ENCODE measurements around the gene FBXW8.

FBXW8 gene

DNA sequence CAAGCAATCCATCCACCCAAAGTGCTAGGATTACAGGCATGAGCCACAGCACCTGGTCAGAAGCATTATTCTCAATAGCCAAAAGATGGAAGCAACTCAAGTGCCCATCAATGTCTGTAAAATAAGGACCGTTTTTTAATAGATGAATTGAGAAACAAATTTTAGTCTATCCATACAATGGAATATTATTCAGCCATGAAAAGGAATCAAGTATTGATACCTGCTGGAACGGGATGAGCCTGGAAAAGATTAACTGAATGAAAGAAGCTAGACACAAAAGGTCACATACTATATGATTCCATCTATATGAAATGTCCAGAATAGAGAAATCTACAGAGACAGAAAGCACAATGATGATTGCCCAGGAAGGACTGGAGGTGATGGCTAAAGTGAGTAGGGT lies 9.1 kb upstream of the FBXW8 start:
- no peaks in the 10 kb centered on the region for H3K4me1 ChIP-seq (ENCODE audit: control insufficient read depth, low read depth, low read length)
- no peak overlapping the region for H2AK5ac ChIP-seq (ENCODE audit: low read length)
- H3K4me2 ChIP-seq (ENCODE audit: low read length) = no peak overlapping the region
- H3K27ac ChIP-seq (ENCODE audit: low read depth, low read length) = no peak overlapping the region
- no peak overlapping the region for H2BK120ac ChIP-seq (ENCODE audit: low read depth, low read length)
- no peak overlapping the region for H3K18ac ChIP-seq (ENCODE audit: low read length)
- no peak for DNase-seq
- no peak overlapping the region for H3K4me3 ChIP-seq (ENCODE audit: low read length)
- no peak overlapping the region for H3K9ac ChIP-seq (ENCODE audit: low read length)
- no peaks in the 10 kb centered on the region for H3K79me2 ChIP-seq (ENCODE audit: control insufficient read depth, insufficient read depth, low read length)
- no peak overlapping the region for H3K4ac ChIP-seq (ENCODE audit: low read depth, low read length)
- H3K23ac ChIP-seq (ENCODE audit: low read length) = no peak overlapping the region
- no peak overlapping the region for H4K8ac ChIP-seq (ENCODE audit: low read depth, low read length)
- no peak overlapping the region for H2BK15ac ChIP-seq (replicated peaks; ENCODE audit: low read depth)
- H2BK5ac ChIP-seq (ENCODE audit: low read length) = no peak overlapping the region
- no peaks in the 10 kb centered on the region for H3K27me3 ChIP-seq (ENCODE audit: insufficient read depth, low read length, poor library complexity)
- no peak overlapping the region for H3K56ac ChIP-seq (ENCODE audit: low read length)
- H3K36me3 ChIP-seq (ENCODE audit: control insufficient read depth, insufficient read depth, low read length) = no peaks in the 10 kb centered on the region
- H4K5ac ChIP-seq (ENCODE audit: low read length) = no peak overlapping the region
- WGBS (ENCODE audit: extremely low coverage, insufficient coverage, low lambda C conversion rate) = no CpG with 5 or more reads among the region's 2 CpGs
- H3K79me1 ChIP-seq (ENCODE audit: low read length) = no peaks in the 10 kb centered on the region

GRCh38 chr12:116903818-116904217 lies 6.9 kb upstream of the FBXW8 start:
- Histone ChIP-seq H3K79me2 (ENCODE audit: control insufficient read depth, insufficient read depth, low read length) (no peaks in the 10 kb centered on the region), H3K56ac (ENCODE audit: low read length) (no peak overlapping the region), H2BK15ac (replicated peaks; ENCODE audit: low read depth) (no peak overlapping the region), H3K9ac (ENCODE audit: low read length) (no peak overlapping the region), H4K5ac (ENCODE audit: low read length) (no peak overlapping the region), H2BK120ac (ENCODE audit: low read depth, low read length) (no peak overlapping the region), H3K27me3 (ENCODE audit: insufficient read depth, low read length, poor library complexity) (no peaks in the 10 kb centered on the region), H3K4ac (ENCODE audit: low read depth, low read length) (no peak overlapping the region), H3K4me1 (ENCODE audit: control insufficient read depth, low read depth, low read length) (no peaks in the 10 kb centered on the region), H3K79me1 (ENCODE audit: low read length) (no peaks in the 10 kb centered on the region), H3K4me2 (ENCODE audit: low read length) (no peak overlapping the region), H3K4me3 (ENCODE audit: low read length) (no peak overlapping the region), H3K36me3 (ENCODE audit: control insufficient read depth, insufficient read depth, low read length) (no peaks in the 10 kb centered on the region), H2BK5ac (ENCODE audit: low read length) (no peak overlapping the region), H4K8ac (ENCODE audit: low read depth, low read length) (no peak overlapping the region), H3K27ac (ENCODE audit: low read depth, low read length) (no peak overlapping the region), H3K18ac (ENCODE audit: low read length) (no peak overlapping the region), H3K23ac (ENCODE audit: low read length) (no peak overlapping the region), H2AK5ac (ENCODE audit: low read length) (no peak overlapping the region)
- DNase-seq = no peak
- no CpG with 5 or more reads among the region's 4 CpGs for WGBS (ENCODE audit: extremely low coverage, insufficient coverage, low lambda C conversion rate)

DNA sequence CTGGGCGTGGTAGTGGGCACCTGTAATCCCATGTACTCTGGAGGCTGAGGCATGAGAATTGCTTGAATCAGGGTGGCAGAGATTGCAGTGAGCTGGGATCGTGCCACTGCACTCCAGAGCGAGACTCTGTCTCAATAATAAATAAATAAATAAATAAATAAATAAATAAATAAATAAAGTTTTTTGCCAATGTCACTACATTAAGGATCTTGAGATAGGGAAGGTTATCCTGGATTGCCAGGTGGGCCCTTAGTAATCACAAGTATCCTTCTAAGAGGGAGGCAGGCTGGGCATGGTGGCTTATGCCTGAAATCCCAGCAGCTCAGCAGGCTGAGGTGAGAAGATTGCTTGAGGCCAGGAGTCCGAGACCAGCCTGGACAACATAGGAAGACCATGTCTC lies 4.5 kb upstream of the FBXW8 start:
- peaks cover under 1% of the 10 kb centered on the region for H3K79me1 ChIP-seq (ENCODE audit: low read length)
- H3K79me2 ChIP-seq (ENCODE audit: control insufficient read depth, insufficient read depth, low read length) = peaks cover under 1% of the 10 kb centered on the region
- no peak overlapping the region for H3K23ac ChIP-seq (ENCODE audit: low read length)
- no peak overlapping the region for H2BK120ac ChIP-seq (ENCODE audit: low read depth, low read length)
- no peak overlapping the region for H2BK5ac ChIP-seq (ENCODE audit: low read length)
- H4K5ac ChIP-seq (ENCODE audit: low read length) = no peak overlapping the region
- H3K4me2 ChIP-seq (ENCODE audit: low read length) = no peak overlapping the region
- no peak overlapping the region for H2BK15ac ChIP-seq (replicated peaks; ENCODE audit: low read depth)
- no peak overlapping the region for H2AK5ac ChIP-seq (ENCODE audit: low read length)
- no peaks in the 10 kb centered on the region for H3K36me3 ChIP-seq (ENCODE audit: control insufficient read depth, insufficient read depth, low read length)
- no peak overlapping the region for H3K9ac ChIP-seq (ENCODE audit: low read length)
- H3K27ac ChIP-seq (ENCODE audit: low read depth, low read length) = no peak overlapping the region
- H3K18ac ChIP-seq (ENCODE audit: low read length) = no peak overlapping the region
- no peak overlapping the region for H4K8ac ChIP-seq (ENCODE audit: low read depth, low read length)
- no peaks in the 10 kb centered on the region for H3K27me3 ChIP-seq (ENCODE audit: insufficient read depth, low read length, poor library complexity)
- no peak for DNase-seq
- H3K56ac ChIP-seq (ENCODE audit: low read length) = no peak overlapping the region
- H3K4me3 ChIP-seq (ENCODE audit: low read length) = no peak overlapping the region
- H3K4ac ChIP-seq (ENCODE audit: low read depth, low read length) = no peak overlapping the region
- H3K4me1 ChIP-seq (ENCODE audit: control insufficient read depth, low read depth, low read length) = no peaks in the 10 kb centered on the region
- no CpG with 5 or more reads among the region's 4 CpGs for WGBS (ENCODE audit: extremely low coverage, insufficient coverage, low lambda C conversion rate)

- Histone ChIP-seq H3K56ac (ENCODE audit: low read length) (no peak overlapping the region), H2BK5ac (ENCODE audit: low read length) (no peak overlapping the region), H3K4me3 (ENCODE audit: low read length) (no peak overlapping the region), H3K18ac (ENCODE audit: low read length) (no peak overlapping the region), H3K23ac (ENCODE audit: low read length) (no peak overlapping the region), H4K5ac (ENCODE audit: low read length) (no peak overlapping the region), H3K27ac (ENCODE audit: low read depth, low read length) (no peak overlapping the region), H2BK15ac (replicated peaks; ENCODE audit: low read depth) (no peak overlapping the region), H3K36me3 (ENCODE audit: control insufficient read depth, insufficient read depth, low read length) (no peaks in the 10 kb centered on the region), H3K4ac (ENCODE audit: low read depth, low read length) (no peak overlapping the region), H3K4me2 (ENCODE audit: low read length) (no peak overlapping the region), H3K79me2 (ENCODE audit: control insufficient read depth, insufficient read depth, low read length) (peaks cover 10% of the 10 kb centered on the region), H4K8ac (ENCODE audit: low read depth, low read length) (no peak overlapping the region), H2AK5ac (ENCODE audit: low read length) (no peak overlapping the region), H3K9ac (ENCODE audit: low read length) (no peak overlapping the region), H3K4me1 (ENCODE audit: control insufficient read depth, low read depth, low read length) (no peaks in the 10 kb centered on the region), H3K27me3 (ENCODE audit: insufficient read depth, low read length, poor library complexity) (no peaks in the 10 kb centered on the region), H2BK120ac (ENCODE audit: low read depth, low read length) (no peak overlapping the region), H3K79me1 (ENCODE audit: low read length) (peaks cover 7% of the 10 kb centered on the region)
- no CpG with 5 or more reads among the region's 4 CpGs for WGBS (ENCODE audit: extremely low coverage, insufficient coverage, low lambda C conversion rate)
- no peak for DNase-seq
These were observed 488 bp upstream of the FBXW8 start for GRCh38 chr12:116910280-116910644.

- WGBS (ENCODE audit: extremely low coverage, insufficient coverage, low lambda C conversion rate) = no CpG with 5 or more reads among the region's 1 CpG
- no peak overlapping the region for H4K8ac ChIP-seq (ENCODE audit: low read depth, low read length)
These were observed 4.6 kb downstream of the FBXW8 start for GRCh38 chr12:116915326-116915725.

DNA sequence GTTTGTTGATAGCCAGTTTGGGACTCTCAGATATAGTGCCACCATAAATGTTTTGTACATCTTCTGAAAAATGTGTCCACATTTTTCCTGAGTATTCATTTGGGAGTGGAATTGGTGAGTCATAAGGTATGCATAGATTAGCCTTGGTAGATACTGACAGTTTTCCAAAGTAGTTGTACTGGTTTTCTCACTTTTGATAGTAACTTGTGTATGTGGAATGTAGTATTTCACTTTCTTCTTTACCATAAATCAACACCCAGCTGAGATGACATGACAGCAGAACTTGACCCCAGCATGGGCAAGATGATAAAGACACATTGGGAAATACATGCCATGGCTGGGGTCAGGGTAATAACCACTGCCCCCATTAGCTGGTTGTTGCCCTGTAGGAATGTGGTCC lies 5.4 kb downstream of the FBXW8 start:
- DNase-seq = peak; percentile 36
- Histone ChIP-seq H3K56ac (ENCODE audit: low read length) (no peak overlapping the region), H4K8ac (ENCODE audit: low read depth, low read length) (no peak overlapping the region), H3K79me2 (ENCODE audit: control insufficient read depth, insufficient read depth, low read length) (peaks cover 10% of the 10 kb centered on the region), H3K4me1 (ENCODE audit: control insufficient read depth, low read depth, low read length) (peaks cover 3% of the 10 kb centered on the region), H3K36me3 (ENCODE audit: control insufficient read depth, insufficient read depth, low read length) (no peaks in the 10 kb centered on the region), H3K4me3 (ENCODE audit: low read length) (no peak overlapping the region), H3K9ac (ENCODE audit: low read length) (no peak overlapping the region), H3K18ac (ENCODE audit: low read length) (no peak overlapping the region), H2AK5ac (ENCODE audit: low read length) (no peak overlapping the region), H3K4ac (ENCODE audit: low read depth, low read length) (no peak overlapping the region), H3K4me2 (ENCODE audit: low read length) (no peak overlapping the region), H2BK5ac (ENCODE audit: low read length) (no peak overlapping the region), H4K5ac (ENCODE audit: low read length) (no peak overlapping the region), H3K79me1 (ENCODE audit: low read length) (peaks cover 12% of the 10 kb centered on the region), H3K27ac (ENCODE audit: low read depth, low read length) (no peak overlapping the region), H2BK120ac (ENCODE audit: low read depth, low read length) (no peak overlapping the region), H3K23ac (ENCODE audit: low read length) (no peak overlapping the region), H3K27me3 (ENCODE audit: insufficient read depth, low read length, poor library complexity) (no peaks in the 10 kb centered on the region), H2BK15ac (replicated peaks; ENCODE audit: low read depth) (no peak overlapping the region)

More at GRCh38 chr12:116915326-116915725, 4.6 kb downstream of the FBXW8 start:
- H3K36me3 ChIP-seq (ENCODE audit: control insufficient read depth, insufficient read depth, low read length) = no peaks in the 10 kb centered on the region
- H2BK15ac ChIP-seq (replicated peaks; ENCODE audit: low read depth) = no peak overlapping the region
- no peak overlapping the region for H3K4me2 ChIP-seq (ENCODE audit: low read length)
- no peak overlapping the region for H2AK5ac ChIP-seq (ENCODE audit: low read length)
- H2BK5ac ChIP-seq (ENCODE audit: low read length) = no peak overlapping the region
- H4K5ac ChIP-seq (ENCODE audit: low read length) = no peak overlapping the region
- peaks cover 3% of the 10 kb centered on the region for H3K4me1 ChIP-seq (ENCODE audit: control insufficient read depth, low read depth, low read length)
- H3K56ac ChIP-seq (ENCODE audit: low read length) = no peak overlapping the region
- no peak overlapping the region for H3K18ac ChIP-seq (ENCODE audit: low read length)
- no peak overlapping the region for H3K23ac ChIP-seq (ENCODE audit: low read length)
- H3K27ac ChIP-seq (ENCODE audit: low read depth, low read length) = no peak overlapping the region
- no peak for DNase-seq
- peaks cover 12% of the 10 kb centered on the region for H3K79me1 ChIP-seq (ENCODE audit: low read length)
- no peak overlapping the region for H2BK120ac ChIP-seq (ENCODE audit: low read depth, low read length)
- H3K27me3 ChIP-seq (ENCODE audit: insufficient read depth, low read length, poor library complexity) = no peaks in the 10 kb centered on the region
- H3K4me3 ChIP-seq (ENCODE audit: low read length) = no peak overlapping the region
- no peak overlapping the region for H3K9ac ChIP-seq (ENCODE audit: low read length)
- no peak overlapping the region for H3K4ac ChIP-seq (ENCODE audit: low read depth, low read length)
- H3K79me2 ChIP-seq (ENCODE audit: control insufficient read depth, insufficient read depth, low read length) = peaks cover 10% of the 10 kb centered on the region
